Stimulated activated CD8-positive, alpha-beta memory T cell treated with anti-CD3 and anti-CD28 coated beads, Interleukin-12 subunit alpha, Interleukin-12 subunit beta, amount 100 ng/mL, for 1 hour (primary cell): ENCODE measurements around the gene USP5.

ENCODE experiments used
- DNase-seq: peaks from one replicate; pipeline ENCODE4 v3.0.0-alpha.2; 2020; ENCODE audit warnings: low read depth

The USP5 gene

GRCh38 chr12:6825398-6826124 is 26.4 kb upstream of the USP5 start:
- DNase-seq = peak; percentile 65

GRCh38 chr12:6826125-6826733 is 25.7 kb upstream of the USP5 start:
- no peak for DNase-seq

GRCh38 chr12:6826734-6827436 is 25.1 kb upstream of the USP5 start:
- DNase-seq = no peak

GRCh38 chr12:6827437-6827911 is 24.5 kb upstream of the USP5 start:
- no peak for DNase-seq

GRCh38 chr12:6827982-6828780 is 23.8 kb upstream of the USP5 start, which contains the start of gene P3H3:
Gene P3H3 (plus strand): TSS chr12:6828407. CDS start chr12:6828441, 34 bp downstream.
- DNase-seq = no peak

GRCh38 chr12:6828781-6829535 is 23.0 kb upstream of the USP5 start:
- DNase-seq = no peak

GRCh38 chr12:6829536-6830220 is 22.3 kb upstream of the USP5 start:
- DNase-seq = no peak

DNA sequence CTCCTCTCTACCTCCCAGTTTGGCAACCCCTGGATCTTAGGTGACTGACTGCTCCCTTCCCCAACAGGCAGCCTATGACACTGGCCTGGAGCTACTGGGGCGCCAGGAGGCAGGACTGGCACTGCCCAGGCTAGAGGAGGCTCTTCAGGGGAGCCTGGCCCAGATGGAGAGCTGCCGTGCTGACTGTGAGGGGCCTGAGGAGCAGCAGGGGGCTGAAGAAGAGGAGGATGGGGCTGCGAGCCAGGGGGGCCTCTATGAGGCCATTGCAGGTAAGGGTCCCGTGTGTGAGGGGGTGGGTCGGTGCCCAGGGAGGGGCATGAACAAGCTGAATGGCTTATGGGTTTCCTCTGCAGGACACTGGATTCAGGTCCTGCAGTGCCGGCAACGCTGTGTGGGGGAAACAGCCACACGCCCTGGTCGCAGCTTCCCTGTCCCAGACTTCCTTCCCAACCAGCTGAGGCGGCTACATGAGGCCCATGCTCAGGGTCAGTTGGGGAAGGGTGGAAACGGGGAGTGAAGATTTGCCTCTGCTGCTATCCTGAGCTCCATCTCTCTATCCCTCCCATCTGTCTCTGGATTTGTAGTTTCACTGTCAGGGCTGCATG is 21.6 kb upstream of the USP5 start:
- DNase-seq = no peak

DNA sequence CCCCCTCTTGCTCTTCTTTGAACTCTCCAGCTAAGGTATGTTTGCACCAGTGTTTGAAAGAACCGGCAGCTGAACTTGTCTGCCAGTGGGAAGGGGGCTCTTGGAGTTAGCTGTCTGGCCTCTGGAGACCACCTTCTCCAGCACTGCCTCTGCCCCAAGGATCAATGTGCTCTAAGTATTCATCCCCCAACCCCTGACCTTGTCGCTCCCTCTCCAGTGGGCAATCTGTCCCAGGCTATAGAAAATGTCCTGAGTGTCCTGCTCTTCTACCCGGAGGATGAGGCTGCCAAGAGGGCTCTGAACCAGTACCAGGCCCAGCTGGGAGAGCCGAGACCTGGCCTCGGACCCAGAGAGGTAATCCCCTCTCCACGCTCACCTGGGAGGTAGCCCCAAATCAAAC is 21.0 kb upstream of the USP5 start:
- no peak for DNase-seq

GRCh38 chr12:6831450-6831995 is 20.4 kb upstream of the USP5 start:
- DNase-seq = no peak

DNA sequence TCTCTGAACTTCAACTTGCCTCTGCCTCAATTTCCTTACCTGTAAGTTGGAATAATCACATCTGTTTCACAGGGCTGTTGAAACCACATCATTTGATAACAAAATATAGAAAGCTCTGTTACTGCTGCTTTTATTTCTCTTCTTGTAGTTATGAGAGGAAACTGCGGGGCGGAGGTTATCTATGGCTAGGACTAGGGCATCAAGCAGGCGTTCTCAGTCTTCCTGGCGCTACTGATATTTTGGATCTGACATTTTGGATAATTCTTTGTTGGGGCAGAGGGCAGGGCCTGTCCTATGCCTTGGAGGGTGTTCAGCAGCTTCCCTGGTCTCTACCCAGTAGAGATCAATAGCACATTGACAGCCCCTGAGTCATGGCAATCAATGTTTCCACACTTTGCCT is 19.8 kb upstream of the USP5 start:
- DNase-seq = no peak

DNA sequence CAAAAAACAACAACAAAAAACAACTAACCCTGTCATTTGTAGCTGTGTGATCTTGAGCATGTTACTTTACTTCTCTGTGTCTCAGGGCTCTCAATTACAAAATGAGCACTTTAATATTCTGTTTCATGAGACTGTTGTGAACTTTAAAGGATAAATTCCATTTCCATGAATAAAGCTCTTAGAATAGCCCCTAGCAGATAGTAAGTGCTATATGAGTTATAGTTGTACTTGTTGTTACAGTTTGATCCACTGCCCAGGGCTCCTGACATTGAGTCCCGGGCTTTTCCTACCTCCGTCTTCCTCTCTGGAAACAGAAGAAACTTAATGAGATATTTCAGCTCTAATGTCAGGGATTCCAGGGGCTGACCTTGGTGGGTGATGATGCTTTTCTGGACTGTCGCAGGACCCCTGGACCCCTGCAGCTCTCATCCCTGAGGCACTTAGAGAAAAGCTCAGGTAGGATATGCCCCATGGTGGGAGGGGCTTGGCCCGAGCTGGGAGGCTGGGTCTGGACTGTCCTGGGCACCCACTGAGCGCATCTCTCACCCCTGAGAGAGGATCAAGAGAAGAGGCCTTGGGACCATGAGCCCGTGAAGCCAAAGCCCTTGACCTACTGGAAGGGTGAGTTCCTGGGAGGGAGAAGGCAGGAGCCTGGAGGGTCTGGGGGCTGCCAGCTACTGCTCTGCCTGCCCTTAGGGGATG is 18.6 kb upstream of the USP5 start:
- no peak for DNase-seq

GRCh38 chr12:6834254-6834653 is 17.7 kb upstream of the USP5 start:
- no peak for DNase-seq

- no peak for DNase-seq
Measured at GRCh38 chr12:6834873-6835272, 17.1 kb upstream of the USP5 start.

DNA sequence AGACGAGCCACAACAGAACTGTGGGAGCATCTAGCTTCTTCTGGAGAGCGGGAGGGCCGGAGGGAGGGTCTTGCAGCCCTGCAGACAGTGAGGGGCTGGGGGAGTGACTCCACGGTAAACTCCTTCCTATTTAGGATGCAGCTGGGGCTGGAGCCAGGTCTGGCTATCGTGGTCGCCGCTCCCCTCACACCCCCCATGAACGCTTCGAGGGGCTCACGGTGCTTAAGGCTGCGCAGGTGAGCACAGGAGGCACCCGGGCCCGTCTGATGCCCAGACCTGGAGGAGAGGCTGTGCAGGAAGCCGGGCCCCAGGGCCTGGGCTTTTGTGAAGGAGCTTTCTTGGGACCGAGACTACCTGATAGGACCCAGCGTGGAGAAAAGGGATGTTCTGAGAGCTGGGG is 15.1 kb upstream of the USP5 start:
- DNase-seq = no peak

DNA sequence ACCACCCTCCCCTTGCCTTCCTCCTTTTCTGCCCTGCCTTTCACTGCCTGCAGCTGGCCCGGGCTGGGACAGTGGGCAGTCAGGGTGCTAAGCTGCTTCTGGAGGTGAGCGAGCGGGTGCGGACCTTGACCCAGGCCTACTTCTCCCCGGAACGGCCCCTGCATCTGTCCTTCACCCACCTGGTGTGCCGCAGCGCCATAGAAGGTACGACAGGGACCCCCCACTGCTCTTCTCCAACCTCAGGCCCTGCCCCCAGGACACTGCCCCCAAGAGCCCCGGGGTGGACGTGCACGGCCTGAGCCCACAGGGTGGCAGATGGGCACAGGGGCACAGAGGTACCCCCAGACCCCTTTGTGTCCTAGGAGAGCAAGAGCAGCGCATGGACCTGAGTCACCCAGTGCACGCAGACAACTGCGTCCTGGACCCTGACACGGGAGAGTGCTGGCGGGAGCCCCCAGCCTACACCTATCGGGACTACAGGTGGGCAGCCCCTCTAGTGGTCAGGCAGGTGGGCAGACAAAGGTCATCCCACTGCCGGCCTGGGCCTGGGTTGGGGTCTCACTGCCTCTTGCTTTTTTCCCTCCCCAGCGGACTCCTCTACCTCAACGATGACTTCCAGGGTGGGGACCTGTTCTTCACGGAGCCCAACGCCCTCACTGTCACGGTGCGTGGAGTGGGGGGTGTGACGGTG is 14.4 kb upstream of the USP5 start:
- no peak for DNase-seq

- no peak for DNase-seq
Measured at GRCh38 chr12:6838854-6839253, 13.1 kb upstream of the USP5 start.

DNA sequence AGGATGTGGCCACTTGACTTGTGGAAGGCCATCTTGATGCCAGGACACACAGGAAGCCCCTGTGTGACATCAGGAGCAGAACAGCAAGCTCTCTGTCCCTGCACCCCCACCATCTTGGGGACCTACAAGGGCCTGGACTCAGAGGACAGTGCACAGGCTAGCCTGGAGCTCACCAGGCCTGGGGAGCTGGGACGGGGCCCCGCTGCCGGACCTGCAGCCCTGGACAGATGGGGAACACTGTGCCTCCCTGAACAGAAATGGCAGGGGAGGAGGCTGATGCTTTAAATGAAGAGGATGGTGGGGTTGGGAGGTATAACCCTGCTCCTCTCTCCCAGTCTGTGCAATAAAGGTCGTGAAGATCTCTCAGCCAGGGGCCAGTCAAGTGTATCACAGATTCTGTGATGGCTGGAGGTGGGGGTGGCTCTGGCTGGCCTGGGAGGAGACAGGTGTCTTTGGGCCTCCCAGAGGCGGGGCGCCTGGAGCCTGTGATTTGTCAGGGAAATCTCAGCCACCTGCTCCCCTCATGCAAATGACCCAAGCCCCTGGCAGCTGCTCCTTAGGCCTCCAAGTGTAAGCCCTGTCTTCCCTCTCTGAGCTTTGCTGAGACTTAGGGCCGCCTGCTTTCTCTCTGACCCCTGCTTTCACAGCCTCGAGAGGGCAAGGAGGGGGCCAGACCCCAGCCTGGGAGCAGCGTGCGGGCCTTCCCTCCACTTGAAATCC is 12.3 kb upstream of the USP5 start:
- no peak for DNase-seq
